Colonic mucosa (tissue), 4 donors: ENCODE results near the gene CFAP92. TPM values are rescaled to one million over a fixed set of nuclear protein-coding genes. Genes with fewer than 3 reads are reported as not detected.
A peak's percentile ranks its signal among the peaks of the same experiment; 100 is the strongest.

Experiments
- DNase-seq: peaks from one replicate; pipeline ENCODE4 v3.0.0-alpha.2; 2020
- H3K27ac ChIP-seq: fragments of 200-600 bp; one replicate; pipeline ENCODE4 v1.8.0; 2021
- H3K27me3 ChIP-seq: fragments of 200-600 bp; one replicate; pipeline ENCODE4 v1.8.0; 2021
- H3K36me3 ChIP-seq: fragments of 200-600 bp; one replicate; pipeline ENCODE4 v1.8.0; 2021
- H3K4me1 ChIP-seq: fragments of 200-600 bp; one replicate; pipeline ENCODE4 v1.8.0; 2021; ENCODE audit warnings: mild to moderate bottlenecking
- H3K4me3 ChIP-seq: fragments of 200-600 bp; one replicate; pipeline ENCODE4 v1.8.0; 2021
- H3K9ac ChIP-seq, 2 donors: one replicate each; pipeline ENCODE4 v1.7.0; 2013; ENCODE audit warnings: control low read depth in 2 of 2, low read depth in 2 of 2, low read length in 2 of 2
- H3K9me3 ChIP-seq: fragments of 200-600 bp; one replicate; pipeline ENCODE4 v1.8.0; 2021
- CTCF ChIP-seq: fragments of 200-600 bp; IDR thresholded peaks from one replicate; pipeline ENCODE4 v1.8.0; 2022; ENCODE audit warnings: antibody characterized with exemption, mild to moderate bottlenecking
- intact Hi-C: fragments of 100-400 bp; cut with DNase I; formaldehyde crosslinking; loops from one replicate; pipeline ENCODE4 v1.14.1; 2022
- total RNA-seq, 2 donors: library from RNA; stranded (reverse); fragmentation: NEBNext Ultra II Directional in 1 of 2; extraction: Animal tissue kit (Norgen Biotek cat#: 25700) in 1 of 2; gene quantifications; one replicate each; pipeline ENCODE4 v1.2.1, GENCODE V29; 2021
- donor health status: healthy.
- donor health status: DM: no; HTN: no; CAD: no.
- donor health status: DM: no; HTN: no; CAD: no.

CFAP92 gene
- total RNA-seq, 2 donors from 2014 or later, result 0.77 to 1.2 TPM

GRCh38 chr3:128942161-128942952, 51.5 kb downstream of the CFAP92 start:
- Histone ChIP-seq H3K27ac (no peak overlapping the region), H3K4me3 (no peak overlapping the region), H3K36me3 (no peaks in the 10 kb centered on the region), H3K4me1 (no peaks in the 10 kb centered on the region), H3K9me3 (no peaks in the 10 kb centered on the region), H3K27me3 (no peaks in the 10 kb centered on the region), H3K9ac (no peak overlapping the region)
- intact Hi-C loops, result no loop called here
- TF ChIP-seq CTCF, result no peak
- peak; percentile 12 for DNase-seq

GRCh38 chr3:128940252-128940651, 53.6 kb downstream of the CFAP92 start:
- Histone ChIP-seq H3K9me3 (no peaks in the 10 kb centered on the region), H3K4me3 (no peak overlapping the region), H3K27ac (no peak overlapping the region), H3K4me1 (no peaks in the 10 kb centered on the region), H3K9ac (no peak overlapping the region), H3K36me3 (no peaks in the 10 kb centered on the region), H3K27me3 (no peaks in the 10 kb centered on the region)
- intact Hi-C loops, result no loop called here
- DNase-seq, result no peak
- no peak for TF ChIP-seq CTCF

GRCh38 chr3:128936341-128936740, 57.5 kb downstream of the CFAP92 start:
- Histone ChIP-seq H3K27ac (no peak overlapping the region), H3K4me1 (no peaks in the 10 kb centered on the region), H3K27me3 (no peaks in the 10 kb centered on the region), H3K9ac (no peak overlapping the region), H3K4me3 (no peak overlapping the region), H3K36me3 (no peaks in the 10 kb centered on the region), H3K9me3 (no peaks in the 10 kb centered on the region)
- DNase-seq, result no peak
- intact Hi-C loops, result no loop called here
- no peak for TF ChIP-seq CTCF

GRCh38 chr3:128935922-128936321, 58.0 kb downstream of the CFAP92 start:
- intact Hi-C loops, result no loop called here
- no peak for DNase-seq
- no peak overlapping the region for H3K4me3 ChIP-seq
- no peak overlapping the region for H3K27ac ChIP-seq
- H3K27me3 ChIP-seq, result no peaks in the 10 kb centered on the region
- no peaks in the 10 kb centered on the region for H3K4me1 ChIP-seq
- H3K36me3 ChIP-seq, result no peaks in the 10 kb centered on the region
- no peak for TF ChIP-seq CTCF
- no peaks in the 10 kb centered on the region for H3K9me3 ChIP-seq
- no peak overlapping the region for H3K9ac ChIP-seq

- no peaks in the 10 kb centered on the region for H3K4me1 ChIP-seq
- H3K36me3 ChIP-seq, result no peaks in the 10 kb centered on the region
- H3K9me3 ChIP-seq, result no peaks in the 10 kb centered on the region
- H3K4me3 ChIP-seq, result no peak overlapping the region
- H3K27me3 ChIP-seq, result no peaks in the 10 kb centered on the region
- H3K27ac ChIP-seq, result no peak overlapping the region
- TF ChIP-seq CTCF, result no peak
- no peak for DNase-seq
- intact Hi-C loops, result no loop called here
- H3K9ac ChIP-seq, result no peak overlapping the region
Measured at GRCh38 chr3:128933922-128934253, 60.0 kb downstream of the CFAP92 start.
